GM18517 (cell line): ENCODE data around the gene CCNL2.
"Not testable (repeated sequence)": the region's sequence is repeated elsewhere in the genome, so short reads cannot be mapped to it uniquely, and the experiment has no call there.

Experiments used
- ATAC-seq: cut with Tn5 transposase; IDR thresholded peaks from one replicate; pipeline ENCODE4 v1.9.1; 2021; ENCODE audit warnings: mild to moderate bottlenecking, moderate library complexity; ENCODE audit not compliant: unreplicated experiment

CCNL2 gene

DNA sequence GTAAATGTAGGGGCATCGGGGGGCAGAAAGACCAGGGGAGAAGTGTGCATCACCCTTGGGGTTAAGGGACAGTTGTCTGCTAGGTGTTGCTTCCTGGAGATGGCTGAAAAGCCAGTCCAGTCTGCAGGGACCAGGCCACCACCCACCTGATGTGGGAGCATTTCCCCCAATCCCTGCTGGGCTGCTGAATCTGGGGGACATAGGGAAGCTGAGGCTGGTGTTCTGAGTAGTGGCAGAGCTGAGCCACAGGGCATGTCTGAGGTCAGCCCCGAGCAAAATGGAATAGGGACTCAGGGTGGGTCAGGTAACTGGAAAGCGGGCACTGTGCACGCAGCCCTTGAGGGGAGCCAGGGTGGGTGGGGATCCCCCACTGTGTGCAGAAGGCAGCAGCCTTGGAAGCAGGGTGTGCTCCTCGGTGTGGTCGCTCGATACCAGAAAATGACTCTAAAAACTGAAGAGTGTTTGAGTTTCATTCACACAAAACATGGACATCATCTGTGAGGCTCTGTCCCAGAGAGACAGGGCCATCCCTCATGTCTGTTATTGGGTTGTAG lies 2.4 kb upstream of the CCNL2 start:
- ATAC-seq, result no peak

DNA sequence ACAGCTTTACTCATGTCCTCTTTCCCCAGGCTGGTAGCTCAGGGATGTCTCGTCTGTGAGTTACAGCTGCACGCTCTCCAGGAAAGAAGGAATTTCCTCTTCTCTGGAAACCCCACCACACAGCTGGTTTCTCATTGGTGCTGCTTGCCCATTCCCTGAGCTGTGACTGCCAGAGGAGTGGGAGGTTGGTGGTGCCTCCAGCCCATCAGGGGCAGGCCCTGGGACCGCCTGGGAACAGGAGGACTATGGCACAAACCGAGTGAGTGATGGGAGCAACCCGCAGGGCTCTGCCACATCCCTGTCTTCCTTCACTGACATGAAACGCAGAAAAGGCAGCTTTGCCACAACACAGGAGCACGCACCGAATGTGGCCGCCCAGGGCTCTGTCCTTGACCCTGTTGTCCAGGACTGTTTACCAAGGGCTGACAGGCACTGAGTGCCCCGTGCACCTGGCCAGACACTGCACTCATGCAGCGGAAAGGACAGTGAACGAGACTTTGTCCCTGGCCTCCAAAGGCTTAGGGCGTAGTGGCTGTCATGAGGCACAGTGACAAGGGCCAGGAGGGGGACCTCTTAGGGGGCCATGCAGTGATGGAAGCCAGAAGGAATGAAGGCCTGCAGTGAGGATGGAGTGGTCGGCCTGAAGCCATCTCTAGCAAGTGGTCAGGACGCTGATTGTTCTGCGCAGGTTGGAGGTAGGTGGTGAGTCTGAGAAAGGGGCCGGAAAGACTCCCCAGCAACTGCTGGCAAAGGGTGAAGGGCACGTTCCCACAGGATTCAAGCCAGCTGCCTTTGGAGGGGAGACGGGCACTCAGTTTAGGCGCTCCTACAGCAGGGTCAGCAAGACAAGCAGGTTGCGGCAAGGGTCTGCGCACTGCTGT lies 1.7 kb upstream of the CCNL2 start:
- no peak for ATAC-seq

DNA sequence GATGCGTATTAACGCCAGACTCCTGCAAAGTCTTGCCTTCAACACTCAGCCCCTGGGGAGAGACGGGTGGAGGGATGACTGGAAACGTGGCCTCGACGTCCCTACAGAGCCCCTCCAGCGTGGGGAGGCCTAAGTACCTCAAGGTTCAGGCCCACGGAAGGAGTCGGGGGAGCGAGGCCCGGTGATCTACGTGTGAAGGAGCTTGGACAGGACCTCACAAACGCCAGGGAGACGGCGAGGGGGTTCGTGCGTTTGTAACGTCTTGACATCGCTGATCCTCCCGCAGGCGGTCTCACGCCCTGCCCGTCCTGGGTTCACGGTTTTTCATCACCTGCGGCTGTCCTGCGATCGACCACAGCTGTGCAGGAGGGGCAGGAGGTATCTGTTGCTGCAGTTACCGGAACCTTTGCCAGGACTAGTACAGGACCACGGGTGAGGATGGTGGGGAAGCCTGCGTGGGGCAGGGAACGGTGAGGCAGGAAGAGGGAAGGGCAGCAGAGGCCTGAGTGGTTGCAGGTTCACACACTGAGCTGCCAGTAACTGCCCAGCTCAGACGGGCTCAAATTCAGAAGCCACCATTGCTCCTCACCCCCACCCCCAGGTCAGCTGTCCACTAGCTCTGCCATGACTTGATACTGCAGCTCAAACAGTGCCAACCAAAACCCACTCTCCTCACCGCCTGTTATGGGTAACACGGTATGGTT lies 889 bp upstream of the CCNL2 start:
- no peak for ATAC-seq

DNA sequence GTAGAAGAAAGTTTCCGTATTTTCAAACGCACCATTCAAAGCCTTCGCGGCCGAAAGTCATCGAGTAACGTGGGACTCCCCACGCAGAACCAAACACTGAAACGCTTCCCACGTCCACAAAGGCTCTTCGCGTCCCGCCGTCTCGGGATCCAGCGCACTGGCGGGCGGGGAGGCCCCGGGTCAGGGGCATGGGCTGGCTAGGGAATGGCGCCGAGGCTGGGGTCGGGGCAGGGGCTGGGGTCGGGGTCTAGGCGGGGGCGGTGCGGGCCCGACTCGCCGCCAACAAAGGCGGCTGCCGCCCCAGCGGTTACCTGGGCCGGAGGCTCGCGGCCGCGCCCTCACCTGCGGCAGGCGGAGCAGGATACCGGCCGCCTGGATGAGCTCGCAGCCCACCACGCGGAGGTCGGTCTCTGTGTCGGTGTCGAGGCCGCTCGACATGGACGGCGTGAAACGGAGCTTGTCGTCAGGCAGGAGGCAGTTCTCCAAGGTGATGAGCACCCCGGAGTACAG lies 403 bp downstream of the CCNL2 start:
- ATAC-seq, result peak; percentile 30

GRCh38 chr1:1397839-1398523 lies 1.2 kb downstream of the CCNL2 start:
- no peak for ATAC-seq

- no peak for ATAC-seq
Observed at GRCh38 chr1:1395166-1395565, 4.0 kb downstream of the CCNL2 start.

- ATAC-seq, result no peak
Observed at GRCh38 chr1:1394116-1394515, 5.0 kb downstream of the CCNL2 start.

DNA sequence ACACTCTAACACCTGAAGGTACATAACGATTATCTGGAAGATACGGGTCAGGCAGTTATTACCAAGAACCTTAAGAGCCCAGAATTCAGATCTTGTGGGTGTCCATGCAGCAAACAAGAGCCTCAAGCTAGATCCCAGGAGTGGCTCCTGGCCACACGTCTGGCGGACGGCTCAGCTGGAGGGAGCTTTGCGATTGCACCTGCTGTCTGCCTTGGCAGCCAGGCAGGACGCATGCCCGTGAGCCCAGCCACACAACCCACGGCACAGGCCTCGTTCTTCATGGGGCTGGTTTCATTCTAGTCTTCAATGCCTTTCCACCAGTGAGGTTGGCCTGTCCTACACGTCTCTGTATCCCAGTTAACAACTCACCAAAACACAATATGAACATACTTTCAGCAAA lies 5.7 kb downstream of the CCNL2 start:
- ATAC-seq, result no peak

GRCh38 chr1:1393014-1393413 lies 6.1 kb downstream of the CCNL2 start:
- ATAC-seq, result no peak

GRCh38 chr1:1391225-1391624 lies 7.9 kb downstream of the CCNL2 start:
- no peak for ATAC-seq

DNA sequence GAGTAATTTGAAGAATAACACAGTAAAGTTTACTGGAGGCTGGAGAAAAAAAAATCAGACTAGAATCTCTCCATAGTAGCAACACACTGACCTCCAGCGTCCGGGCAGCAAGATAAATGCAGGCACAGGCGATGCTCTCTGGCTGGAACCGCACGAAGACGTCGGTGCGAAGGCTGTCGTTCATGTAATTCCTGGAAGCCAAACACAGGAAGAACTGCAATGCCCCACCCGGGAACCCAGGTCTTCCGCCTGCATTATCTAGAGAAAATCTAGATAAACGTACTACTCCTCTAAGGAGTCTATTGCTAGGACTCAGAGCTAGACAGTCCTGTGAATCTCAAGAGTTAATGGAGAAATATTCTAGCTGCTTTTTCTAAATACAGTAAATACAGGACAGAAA lies 8.5 kb downstream of the CCNL2 start:
- no peak for ATAC-seq

DNA sequence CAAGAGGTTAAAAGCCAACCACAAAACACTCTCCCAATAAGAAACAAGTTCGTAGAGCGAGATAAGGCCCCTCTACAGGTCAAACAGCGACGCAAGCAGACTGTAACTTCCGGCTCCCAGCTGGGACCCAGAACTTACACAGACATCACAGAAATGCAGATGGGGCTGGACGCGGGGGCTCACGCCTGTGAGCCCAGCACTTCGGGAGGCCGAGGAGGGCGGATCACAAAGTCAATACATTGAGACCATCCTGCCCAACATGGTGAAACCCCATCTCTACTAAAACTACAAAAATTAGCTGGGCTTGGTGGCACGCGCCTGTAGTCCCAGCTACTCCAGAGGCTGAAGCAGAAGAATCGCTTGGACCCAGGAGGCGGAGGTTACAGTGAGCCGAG lies 11.1 kb downstream of the CCNL2 start:
- no peak for ATAC-seq

DNA sequence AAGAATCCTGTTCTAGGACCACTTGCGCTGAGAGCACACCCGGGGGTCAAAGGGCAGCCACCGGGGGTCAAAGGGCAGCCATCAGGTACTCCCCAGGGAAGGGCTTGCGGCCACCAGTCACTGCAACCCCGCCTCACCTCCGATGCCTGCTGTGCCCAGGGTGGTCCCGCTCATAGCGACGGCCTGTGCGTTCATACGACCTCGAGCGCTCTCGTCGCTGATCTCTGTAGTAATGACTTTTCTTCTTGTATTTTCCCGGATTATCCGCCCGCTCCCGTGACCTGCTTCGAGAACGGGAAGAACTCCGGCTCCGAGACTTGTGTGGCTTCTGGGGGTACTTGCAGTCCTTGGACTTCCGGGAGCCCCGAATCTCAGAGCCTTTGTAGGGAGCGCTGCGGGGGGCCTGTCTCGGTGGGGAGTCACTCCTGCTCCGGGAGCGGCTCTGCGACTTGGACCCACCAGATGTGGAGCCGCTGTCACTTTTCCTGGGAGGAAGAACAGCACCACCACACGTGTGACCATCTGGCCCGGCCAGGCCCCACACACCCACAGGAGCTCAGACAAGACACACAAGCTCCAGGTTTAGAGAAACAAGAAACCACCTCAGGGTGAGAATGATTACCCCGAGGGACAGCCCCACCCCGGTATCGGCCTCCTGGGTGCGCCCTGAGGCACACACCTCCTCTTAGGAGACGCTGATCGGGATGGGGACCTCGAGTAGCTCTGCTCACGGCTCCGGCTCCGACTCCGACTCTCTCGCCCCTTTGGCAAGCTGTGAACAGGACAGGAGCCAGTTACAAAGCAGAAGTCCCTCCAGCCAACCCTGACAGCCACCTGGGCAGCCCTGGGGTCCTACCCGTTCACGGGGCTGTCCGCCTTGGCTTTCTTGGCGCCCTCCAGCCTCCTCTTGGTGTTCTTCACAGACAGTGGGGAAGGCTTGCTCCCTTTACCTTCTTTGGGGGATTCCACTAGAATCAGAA lies 11.7 kb downstream of the CCNL2 start:
- no peak for ATAC-seq

DNA sequence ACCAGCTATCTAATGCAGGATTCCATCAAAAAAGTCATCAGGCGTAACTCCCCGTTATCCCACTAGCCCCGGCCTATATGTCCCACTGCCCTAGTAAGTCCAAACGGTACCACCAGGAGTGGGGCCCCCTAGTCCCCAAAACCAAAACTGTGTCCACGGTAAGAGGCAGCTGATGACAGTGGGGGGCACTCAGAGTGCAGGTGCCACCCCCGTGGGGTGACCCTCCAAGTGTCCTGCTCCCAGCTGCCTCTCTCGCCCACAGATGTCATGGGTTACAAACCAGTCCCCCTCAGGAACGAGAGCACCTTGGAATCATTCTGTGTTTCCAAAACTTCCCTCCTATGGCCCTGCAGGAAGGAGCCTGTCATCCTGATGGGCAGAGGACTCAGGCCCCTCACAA lies 13.2 kb downstream of the CCNL2 start:
- no peak for ATAC-seq

DNA sequence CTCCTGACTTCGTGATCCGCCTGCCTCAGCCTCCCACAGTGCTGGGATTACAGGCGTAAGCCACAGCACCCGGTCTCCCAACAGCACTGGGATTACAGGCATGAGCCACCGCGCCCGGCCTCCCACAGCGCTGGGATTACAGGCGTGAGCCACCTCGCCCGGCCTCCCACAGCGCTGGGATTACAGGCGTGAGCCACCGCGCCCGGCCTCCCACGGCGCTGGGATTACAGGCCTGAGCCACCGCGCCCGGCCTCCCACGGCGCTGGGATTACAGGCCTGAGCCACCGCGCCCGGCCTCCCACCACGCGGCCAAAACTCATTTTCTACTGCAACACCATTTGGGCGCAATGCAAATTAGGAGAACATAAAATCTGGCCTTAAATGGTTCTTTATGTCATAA lies 13.8 kb downstream of the CCNL2 start:
- ATAC-seq, result not testable (repeated sequence)

GRCh38 chr1:1381294-1381693 lies 17.8 kb downstream of the CCNL2 start:
- ATAC-seq, result no peak

GRCh38 chr1:1380860-1381259 lies 18.3 kb downstream of the CCNL2 start:
- ATAC-seq, result no peak

DNA sequence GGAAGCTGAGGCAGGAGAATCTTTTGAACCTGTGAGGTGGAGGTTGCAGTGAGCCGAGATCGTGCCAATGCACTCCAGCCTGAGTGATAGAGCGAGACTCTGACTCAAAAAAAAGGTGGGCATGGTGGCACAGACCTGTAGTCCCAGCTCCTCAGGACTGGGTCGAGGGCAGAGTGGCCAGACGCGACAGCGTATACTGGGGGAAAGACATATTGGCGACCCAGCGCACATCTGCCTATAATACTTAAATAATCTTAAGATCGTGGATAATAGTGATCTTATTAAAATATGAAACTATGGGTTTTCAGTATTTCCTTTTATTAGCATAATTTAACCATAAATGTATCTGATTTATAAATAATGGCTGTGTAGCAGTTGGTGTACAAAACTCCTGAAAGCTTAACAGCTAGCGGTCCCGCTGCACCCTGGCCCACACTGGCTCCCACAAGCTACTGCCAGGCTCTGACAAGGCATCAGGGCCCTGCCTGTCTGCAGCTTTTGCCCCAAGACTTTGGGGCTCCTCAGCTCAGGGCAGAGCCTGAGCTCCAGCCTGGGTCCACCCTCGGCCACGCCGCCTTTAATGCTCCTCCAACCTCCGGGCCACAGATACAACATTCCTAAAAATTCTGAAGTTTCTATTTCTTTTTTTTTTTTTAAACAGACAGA lies 21.5 kb downstream of the CCNL2 start:
- ATAC-seq, result no peak

DNA sequence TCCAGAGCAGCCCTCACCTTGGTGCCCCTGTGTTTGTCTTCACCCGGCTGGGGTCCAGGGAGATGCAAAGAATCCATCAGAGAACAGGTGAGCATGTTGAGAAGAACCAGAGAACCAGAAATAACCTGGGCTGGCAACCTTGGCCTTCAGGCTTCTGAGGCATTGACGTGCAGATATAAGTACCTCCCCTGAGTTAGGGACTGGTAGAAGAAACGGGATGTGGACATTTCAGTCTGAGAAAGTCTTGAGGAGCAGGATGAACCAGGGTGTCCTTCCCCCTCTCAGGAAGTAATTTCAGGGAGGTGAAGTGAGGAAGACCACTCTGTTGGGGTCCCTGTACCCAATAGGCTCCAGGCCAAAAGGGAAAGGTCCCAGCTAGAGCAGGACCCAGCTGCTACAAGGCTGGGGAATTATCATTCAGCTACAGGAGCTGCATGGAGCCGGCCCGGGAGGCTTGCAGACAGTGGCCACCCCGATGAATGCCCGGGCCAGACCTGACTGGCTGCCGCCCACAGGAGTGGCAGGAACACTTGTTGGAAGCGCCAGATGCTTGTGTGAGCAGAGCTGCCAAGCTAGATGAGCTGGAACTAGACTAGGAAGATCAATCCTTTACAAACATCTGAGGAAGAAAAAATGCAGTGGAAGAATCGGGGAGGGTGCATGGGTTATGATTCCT lies 22.4 kb downstream of the CCNL2 start:
- no peak for ATAC-seq
